ENCODE results near the gene TRIM71. TPM values are rescaled to one million over a fixed set of nuclear protein-coding genes. Genes with fewer than 3 reads are reported as not detected.
"Not testable (repeated sequence)": the region's sequence is repeated elsewhere in the genome, so short reads cannot be mapped to it uniquely, and the experiment has no call there.

The TRIM71 gene
- total RNA-seq, 1 experiment from 2014 or later: 0.18 TPM

- ChIA-PET CTCF (no interaction called here), POLR2A (interaction anchor here (0.5 kb wide), 1 partner anchor 9 kb away, joined by 5 read pairs; no protein-coding TSS in a partner anchor)
- intact Hi-C loops (cut with micrococcal nuclease; ENCODE audit: unreplicated experiment): no loop called here
- H3K4me3 ChIP-seq (ENCODE audit: low read depth in 2 of 2, low read length in 2 of 2): no peak overlapping the region
- no peak for TF ChIP-seq REST (IDR thresholded peaks at IDR 0.05; ENCODE audit: insufficient read depth in 1 of 2, low read depth in 2 of 2, low read length in 1 of 2)
- no peak for TF ChIP-seq CTCF (IDR thresholded peaks at IDR 0.05)
- TF ChIP-seq TCF7L2 (IDR thresholded peaks at IDR 0.05; ENCODE audit: low read depth, low read length): no peak
- no peak for TF ChIP-seq SIN3A (IDR thresholded peaks at IDR 0.05; ENCODE audit: borderline replicate concordance, insufficient read depth, low read depth, low read length)
- TF ChIP-seq POLR2AphosphoS5 (IDR thresholded peaks at IDR 0.05; ENCODE audit: low read depth, low read length): no peak
- H3K27me3 ChIP-seq (ENCODE audit: control insufficient read depth, insufficient read depth, low read length): no peaks in the 10 kb centered on the region
- no peak overlapping the region for H3K27ac ChIP-seq (ENCODE audit: low read length)
- H3K9me3 ChIP-seq (ENCODE audit: control insufficient read depth, insufficient read depth, low read depth, low read length): no peaks in the 10 kb centered on the region
- in situ Hi-C loops (cut with HindIII; ENCODE audit: low pct_unique_long_range_greater_than_20kb, low sequenced_read_pairs): no loop called here
- DNase-seq (ENCODE audit: low read depth, low spot score): no peak
- no peak for ATAC-seq
- no peaks in the 10 kb centered on the region for H3K4me1 ChIP-seq (ENCODE audit: control insufficient read depth, insufficient read depth, low read length)
- no peaks in the 10 kb centered on the region for H3K36me3 ChIP-seq (ENCODE audit: control insufficient read depth, insufficient read depth, low read length)
- BruUV-seq (replicated peaks): no TSS peak
Measured at GRCh38 chr3:32922078-32922477, 104.3 kb downstream of the TRIM71 start.

- ATAC-seq: no peak
- no peak for DNase-seq (ENCODE audit: low read depth, low spot score)
- no peaks in the 10 kb centered on the region for H3K27me3 ChIP-seq (ENCODE audit: control insufficient read depth, insufficient read depth, low read length)
- POLR2A ChIA-PET: no interaction called here
- CTCF ChIA-PET: no interaction called here
- no peaks in the 10 kb centered on the region for H3K36me3 ChIP-seq (ENCODE audit: control insufficient read depth, insufficient read depth, low read length)
- no peaks in the 10 kb centered on the region for H3K4me1 ChIP-seq (ENCODE audit: control insufficient read depth, insufficient read depth, low read length)
- intact Hi-C loops (cut with micrococcal nuclease; ENCODE audit: unreplicated experiment): loop anchor here (10.0 kb wide), 1 partner anchor 145 kb away; no protein-coding TSS in a partner anchor
- no peak for TF ChIP-seq CTCF (IDR thresholded peaks at IDR 0.05)
- TF ChIP-seq SIN3A (IDR thresholded peaks at IDR 0.05; ENCODE audit: borderline replicate concordance, insufficient read depth, low read depth, low read length): no peak
- no peak for TF ChIP-seq TCF7L2 (IDR thresholded peaks at IDR 0.05; ENCODE audit: low read depth, low read length)
- TF ChIP-seq POLR2AphosphoS5 (IDR thresholded peaks at IDR 0.05; ENCODE audit: low read depth, low read length): no peak
- no peak for TF ChIP-seq REST (IDR thresholded peaks at IDR 0.05; ENCODE audit: insufficient read depth in 1 of 2, low read depth in 2 of 2, low read length in 1 of 2)
- BruUV-seq (replicated peaks): no TSS peak
- H3K9me3 ChIP-seq (ENCODE audit: control insufficient read depth, insufficient read depth, low read depth, low read length): no peaks in the 10 kb centered on the region
- H3K4me3 ChIP-seq (ENCODE audit: low read depth in 2 of 2, low read length in 2 of 2): no peak overlapping the region
- no peak overlapping the region for H3K27ac ChIP-seq (ENCODE audit: low read length)
- in situ Hi-C loops (cut with HindIII; ENCODE audit: low pct_unique_long_range_greater_than_20kb, low sequenced_read_pairs): no loop called here
Measured at GRCh38 chr3:32930161-32930560, 112.4 kb downstream of the TRIM71 start.

- DNase-seq (ENCODE audit: low read depth, low spot score); POLR2A ChIA-PET; in situ Hi-C loops (cut with HindIII; ENCODE audit: low pct_unique_long_range_greater_than_20kb, low sequenced_read_pairs); H3K36me3 ChIP-seq (ENCODE audit: control insufficient read depth, insufficient read depth, low read length); H3K27ac ChIP-seq (ENCODE audit: low read length); H3K4me1 ChIP-seq (ENCODE audit: control insufficient read depth, insufficient read depth, low read length); H3K9me3 ChIP-seq (ENCODE audit: control insufficient read depth, insufficient read depth, low read depth, low read length); BruUV-seq (replicated peaks); H3K4me3 ChIP-seq (ENCODE audit: low read depth in 2 of 2, low read length in 2 of 2); ATAC-seq; H3K27me3 ChIP-seq (ENCODE audit: control insufficient read depth, insufficient read depth, low read length): not testable (repeated sequence)
- intact Hi-C loops (cut with micrococcal nuclease; ENCODE audit: unreplicated experiment): loop anchor here (10.0 kb wide), 1 partner anchor 146 kb away; no protein-coding TSS in a partner anchor
- CTCF ChIA-PET: interaction anchor here (0.6 kb wide), 1 partner anchor 618 kb away, joined by 3 read pairs; no protein-coding TSS in a partner anchor
Measured at GRCh38 chr3:32931273-32931672, 113.5 kb downstream of the TRIM71 start.

Measured in Panc1 (cell line).